Nephron progenitor cell (in vitro differentiated cells): ENCODE data around the gene ZNF385B.

Experiments used
- DNase-seq: peaks from one replicate; pipeline ENCODE4 v3.0.0; 2021
- H3K27ac Mint-ChIP-seq: 2 replicates; pipeline ENCODE4 v1.8.0; 2021; ENCODE audit warnings: mild to moderate bottlenecking, moderate library complexity, mixed read lengths
- H3K27me3 Mint-ChIP-seq: 2 replicates; pipeline ENCODE4 v1.8.0; 2021; ENCODE audit warnings: mild to moderate bottlenecking, low read depth, mixed read lengths; ENCODE audit not compliant: poor library complexity
- H3K36me3 Mint-ChIP-seq: 2 replicates; pipeline ENCODE4 v1.8.0; 2021; ENCODE audit warnings: low read depth, mixed read lengths
- H3K4me1 Mint-ChIP-seq: 2 replicates; pipeline ENCODE4 v1.8.0; 2021; ENCODE audit warnings: mixed read lengths
- H3K4me3 Mint-ChIP-seq: 2 replicates; pipeline ENCODE4 v1.8.0; 2021; ENCODE audit warnings: mild to moderate bottlenecking, moderate library complexity, mixed read lengths
- H3K9me3 Mint-ChIP-seq: 2 replicates; pipeline ENCODE4 v1.8.0; 2021; ENCODE audit warnings: mild to moderate bottlenecking, moderate library complexity, mixed read lengths
- CTCF ChIP-seq: fragments of 200-600 bp; sonication (generic); IDR thresholded peaks from 2 replicates; pipeline ENCODE4 v1.5.0; 2021; ENCODE audit warnings: antibody characterized with exemption

The ZNF385B gene

GRCh38 chr2:179882851-179883806, 21.7 kb upstream of the ZNF385B start:
- no peak overlapping the region for H3K27ac Mint-ChIP-seq
- H3K9me3 Mint-ChIP-seq = peaks cover 9% of the 10 kb centered on the region

DNA sequence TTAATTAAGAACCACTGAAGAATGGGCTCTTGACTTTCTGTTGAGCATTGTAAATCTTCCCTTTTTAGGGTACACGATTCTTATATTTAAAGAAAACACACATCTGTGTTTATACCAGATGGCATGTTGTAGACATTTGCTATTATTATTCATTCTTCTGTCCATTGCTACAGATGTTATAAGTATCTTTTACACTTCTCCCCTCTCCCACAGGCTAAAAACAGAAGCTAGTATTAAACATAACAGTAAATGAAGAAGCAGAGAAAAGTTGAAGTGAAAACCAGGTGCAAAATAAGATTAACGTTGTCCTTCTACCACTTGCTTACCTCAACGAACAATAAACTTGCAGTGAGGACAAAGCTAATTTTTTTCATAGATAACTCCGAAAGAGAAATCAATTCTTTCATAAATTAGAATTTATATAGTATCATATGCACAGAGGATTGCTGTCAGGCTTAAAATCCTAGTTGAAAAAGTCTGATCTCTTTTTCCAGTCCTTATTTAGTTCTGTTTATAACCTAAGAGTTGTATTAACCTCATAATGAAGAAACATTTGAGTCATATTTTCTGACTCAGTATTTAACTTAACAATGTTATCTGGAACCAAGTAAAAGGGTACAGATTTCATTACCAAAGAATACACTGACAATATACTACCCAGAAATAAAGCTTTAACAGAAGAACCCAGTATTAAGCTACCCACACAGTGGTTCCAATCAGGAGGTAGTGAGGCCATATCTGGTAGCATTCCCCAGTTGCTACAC, 16.4 kb upstream of the ZNF385B start:
- peaks cover 4% of the 10 kb centered on the region for H3K4me1 Mint-ChIP-seq
- TF ChIP-seq CTCF = no peak
- no peaks in the 10 kb centered on the region for H3K36me3 Mint-ChIP-seq
- no peak overlapping the region for H3K4me3 Mint-ChIP-seq
- H3K27ac Mint-ChIP-seq = no peak overlapping the region
- DNase-seq = no peak
- no peaks in the 10 kb centered on the region for H3K27me3 Mint-ChIP-seq
- H3K9me3 Mint-ChIP-seq = no peaks in the 10 kb centered on the region

More at GRCh38 chr2:179882851-179883806, 21.7 kb upstream of the ZNF385B start:
- no peak for TF ChIP-seq CTCF
- DNase-seq = no peak
- H3K27me3 Mint-ChIP-seq = no peaks in the 10 kb centered on the region
- no peak overlapping the region for H3K4me3 Mint-ChIP-seq
- H3K36me3 Mint-ChIP-seq = no peaks in the 10 kb centered on the region
- H3K4me1 Mint-ChIP-seq = peaks cover 11% of the 10 kb centered on the region

- no peaks in the 10 kb centered on the region for H3K36me3 Mint-ChIP-seq
- H3K4me1 Mint-ChIP-seq = no peaks in the 10 kb centered on the region
Observed at GRCh38 chr2:179876266-179876665, 14.9 kb upstream of the ZNF385B start.

DNA sequence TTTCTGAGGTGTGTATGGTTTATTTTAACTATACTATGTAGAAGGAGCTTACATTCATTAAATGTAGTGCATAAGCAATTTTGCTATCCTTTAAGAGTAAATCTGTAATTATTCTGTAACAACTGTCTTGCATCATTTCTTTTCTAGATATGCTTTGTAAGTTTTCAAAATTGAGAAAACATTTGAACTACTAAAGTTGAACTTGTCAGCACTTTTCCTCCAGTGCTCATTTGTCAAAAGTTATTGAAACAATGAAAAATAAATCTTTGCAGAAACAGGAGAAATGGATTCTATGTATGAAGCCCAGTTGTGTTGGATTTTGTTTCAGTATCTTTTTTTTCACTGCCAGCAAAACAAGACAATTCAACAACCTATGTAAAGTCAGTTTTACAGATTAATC, 14.5 kb upstream of the ZNF385B start:
- no peaks in the 10 kb centered on the region for H3K9me3 Mint-ChIP-seq
- no peak for DNase-seq
- no peaks in the 10 kb centered on the region for H3K36me3 Mint-ChIP-seq
- no peaks in the 10 kb centered on the region for H3K27me3 Mint-ChIP-seq
- no peaks in the 10 kb centered on the region for H3K4me1 Mint-ChIP-seq
- H3K27ac Mint-ChIP-seq = no peak overlapping the region
- TF ChIP-seq CTCF = no peak
- H3K4me3 Mint-ChIP-seq = no peak overlapping the region

More at GRCh38 chr2:179876266-179876665, 14.9 kb upstream of the ZNF385B start:
- Mint-ChIP-seq H3K27me3 (no peaks in the 10 kb centered on the region), H3K27ac (no peak overlapping the region), H3K4me3 (no peak overlapping the region), H3K9me3 (no peaks in the 10 kb centered on the region)
- no peak for DNase-seq
- TF ChIP-seq CTCF = no peak

- no peak for DNase-seq
- no peak for TF ChIP-seq CTCF
- Mint-ChIP-seq H3K27me3 (peaks cover 49% of the 10 kb centered on the region), H3K9me3 (no peaks in the 10 kb centered on the region), H3K4me1 (peaks cover 23% of the 10 kb centered on the region), H3K27ac (no peak overlapping the region), H3K36me3 (no peaks in the 10 kb centered on the region), H3K4me3 (peak overlapping the region; percentile 19)
Observed at GRCh38 chr2:179862898-179863458, 1.6 kb upstream of the ZNF385B start.
